Testis (tissue), 3 donors: ENCODE data around the gene IFIT1B. TPM values are rescaled to one million over a fixed set of nuclear protein-coding genes. Genes with fewer than 3 reads are reported as not detected.

Source experiments
- DNase-seq: peaks from one replicate; pipeline ENCODE4 v3.0.0-alpha.2; 2019
- H3K27ac ChIP-seq, 2 donors: fragments of 200-600 bp; sonication (generic); one replicate each; pipeline ENCODE4 v1.5.1; 2019
- H3K27me3 ChIP-seq: fragments of 200-600 bp; sonication (generic); one replicate; pipeline ENCODE4 v1.5.1; 2019
- H3K36me3 ChIP-seq: fragments of 200-600 bp; sonication (generic); one replicate; pipeline ENCODE4 v1.5.1; 2017; ENCODE audit warnings: low read depth; ENCODE audit errors: missing control alignments
- H3K4me1 ChIP-seq: fragments of 200-600 bp; sonication (generic); one replicate; pipeline ENCODE4 v1.5.1; 2019
- H3K4me3 ChIP-seq, 2 donors: fragments of 200-600 bp; sonication (generic); one replicate each; pipeline ENCODE4 v1.5.1; 2017 to 2019
- H3K9me3 ChIP-seq: fragments of 200-600 bp; sonication (generic); one replicate; pipeline ENCODE4 v1.5.1; 2017
- POLR2A ChIP-seq: fragments of 450-650 bp; IDR thresholded peaks from one replicate; pipeline ENCODE4 v1.6.1; 2017; ENCODE audit warnings: antibody characterized with exemption, mild to moderate bottlenecking, moderate library complexity
- WGBS, 2 donors: methylation state at CpG; one replicate each; pipeline ENCODE4 v1.1.5; 2018; 5-methylcytosine and 5-hydroxymethylcytosine counted together
- intact Hi-C: fragments of 100-400 bp; cut with DNase I; formaldehyde crosslinking; loops from one replicate; pipeline ENCODE4 v1.15.1; 2023; ENCODE audit warnings: low total_unique reads
- polyA plus RNA-seq: library from polyadenylated mRNA; stranded (reverse); fragments of 350-450 nt; fragmentation: Illumina TruSeq; extraction: RNeasy Lipid Tissue Mini Kit (QIAGEN cat#74804); gene quantifications from one replicate; pipeline ENCODE4 v1.2.3, GENCODE V29; 2014; ENCODE audit warnings: low read depth, low replicate concordance; ENCODE audit not compliant: insufficient read depth
- total RNA-seq, 2 donors: library from RNA; depleted of rRNA; stranded (reverse); fragments of >200 nt; gene quantifications; one replicate each; pipeline ENCODE4 v1.2.3, GENCODE V29; 2016
- TF ChIP-seq, protein P1 (sequence below), 3 experiments: fragments of 450-650 bp in 2 of 3; fragments of 200-600 bp in 1 of 3; sonication (generic) in 1 of 3; IDR thresholded peaks; one replicate each; pipeline ENCODE4 v1.5.1; 2016 to 2019; ENCODE audit warnings: antibody characterized with exemption in 3 of 3, mild to moderate bottlenecking in 2 of 3, moderate library complexity in 1 of 3

IFIT1B gene
- total and polyA plus RNA-seq, 3 donors from 2014 or later = not detected

DNA sequence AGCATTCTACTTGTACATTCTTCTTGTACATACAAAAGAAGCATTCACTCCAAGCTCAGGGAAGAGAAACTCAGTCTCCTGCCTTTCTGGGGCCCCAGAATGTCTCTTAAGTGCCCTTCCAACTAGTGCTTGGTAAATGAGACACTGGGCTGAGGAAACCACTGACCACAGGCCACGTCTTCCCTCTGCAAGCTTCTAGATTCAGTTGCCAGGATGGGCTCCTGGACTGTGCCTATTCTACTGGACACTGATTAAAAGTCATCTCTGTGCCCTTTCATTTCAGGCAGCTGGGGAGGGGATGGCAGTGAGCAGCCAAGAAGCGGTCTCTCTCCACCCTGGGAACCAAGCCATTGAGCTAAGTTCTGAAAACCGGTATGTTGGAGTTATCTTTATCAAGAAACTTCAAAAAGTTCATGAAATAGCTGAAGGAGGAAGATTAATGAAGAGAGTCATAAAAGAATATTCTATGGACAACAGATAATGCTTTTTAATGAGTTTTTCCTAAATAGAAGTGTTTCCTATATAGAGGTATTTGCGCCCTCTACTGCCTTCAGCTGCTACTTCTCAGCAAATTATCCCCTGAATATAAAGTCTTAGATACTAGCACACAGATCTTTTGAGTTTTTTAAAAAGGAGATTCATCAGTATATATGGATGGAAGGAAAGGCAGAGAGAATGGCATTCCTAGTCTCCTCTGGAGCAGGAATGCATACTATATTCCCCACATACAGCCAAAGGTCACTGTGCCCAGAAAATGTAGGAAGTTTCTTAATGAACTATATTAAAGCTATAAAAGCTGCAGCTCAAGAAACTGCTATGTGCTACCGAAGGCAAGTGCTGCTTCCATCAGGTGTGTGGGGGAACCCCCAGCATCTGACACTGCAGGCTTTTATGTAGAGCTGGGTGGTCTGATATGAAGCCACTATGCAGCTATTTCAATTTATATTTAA lies 8.4 kb upstream of the IFIT1B start:
- 55 to 66% methylated on average over 5 of the region's 5 CpGs for WGBS, 2 donors
- Histone ChIP-seq H3K4me3 (no peak overlapping the region), H3K27me3 (no peaks in the 10 kb centered on the region), H3K4me1 (peaks cover 22% of the 10 kb centered on the region), H3K36me3 (no peaks in the 10 kb centered on the region), H3K9me3 (no peaks in the 10 kb centered on the region), H3K27ac (no peak overlapping the region)
- no peak for DNase-seq
- TF ChIP-seq POLR2A = no peak
- TF ChIP-seq, protein P1, sequence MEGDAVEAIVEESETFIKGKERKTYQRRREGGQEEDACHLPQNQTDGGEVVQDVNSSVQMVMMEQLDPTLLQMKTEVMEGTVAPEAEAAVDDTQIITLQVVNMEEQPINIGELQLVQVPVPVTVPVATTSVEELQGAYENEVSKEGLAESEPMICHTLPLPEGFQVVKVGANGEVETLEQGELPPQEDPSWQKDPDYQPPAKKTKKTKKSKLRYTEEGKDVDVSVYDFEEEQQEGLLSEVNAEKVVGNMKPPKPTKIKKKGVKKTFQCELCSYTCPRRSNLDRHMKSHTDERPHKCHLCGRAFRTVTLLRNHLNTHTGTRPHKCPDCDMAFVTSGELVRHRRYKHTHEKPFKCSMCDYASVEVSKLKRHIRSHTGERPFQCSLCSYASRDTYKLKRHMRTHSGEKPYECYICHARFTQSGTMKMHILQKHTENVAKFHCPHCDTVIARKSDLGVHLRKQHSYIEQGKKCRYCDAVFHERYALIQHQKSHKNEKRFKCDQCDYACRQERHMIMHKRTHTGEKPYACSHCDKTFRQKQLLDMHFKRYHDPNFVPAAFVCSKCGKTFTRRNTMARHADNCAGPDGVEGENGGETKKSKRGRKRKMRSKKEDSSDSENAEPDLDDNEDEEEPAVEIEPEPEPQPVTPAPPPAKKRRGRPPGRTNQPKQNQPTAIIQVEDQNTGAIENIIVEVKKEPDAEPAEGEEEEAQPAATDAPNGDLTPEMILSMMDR (IDR thresholded peaks at IDR 0.05) = peak in 1 of 3 experiments; percentile 16
- intact Hi-C loops = no loop called here

DNA sequence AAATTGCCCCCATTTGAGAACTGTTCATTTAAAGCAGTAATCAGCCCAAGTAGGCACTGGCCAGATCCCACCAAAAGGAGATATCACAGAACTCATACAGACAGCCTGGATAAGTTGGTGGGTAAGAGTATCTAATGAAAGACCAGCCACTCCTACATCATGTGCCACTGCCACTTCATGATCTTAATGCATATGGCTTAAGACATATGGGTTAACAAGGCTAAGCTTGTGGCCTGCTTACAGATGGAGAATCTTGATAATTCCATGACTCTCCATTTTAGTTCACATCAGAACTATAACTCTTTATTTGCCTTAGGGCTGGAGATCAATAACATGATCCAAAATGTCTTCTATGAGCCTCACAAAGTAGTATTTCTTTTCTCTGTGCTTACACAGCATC lies 6.8 kb upstream of the IFIT1B start:
- no peak overlapping the region for H3K4me3 ChIP-seq
- no peaks in the 10 kb centered on the region for H3K27me3 ChIP-seq
- H3K27ac ChIP-seq = no peak overlapping the region
- no peaks in the 10 kb centered on the region for H3K9me3 ChIP-seq
- no peak for DNase-seq
- no peaks in the 10 kb centered on the region for H3K36me3 ChIP-seq
- intact Hi-C loops = no loop called here
- peaks cover 30% of the 10 kb centered on the region for H3K4me1 ChIP-seq
- TF ChIP-seq POLR2A = no peak
- TF ChIP-seq, protein P1 (IDR thresholded peaks at IDR 0.05) = no peak

DNA sequence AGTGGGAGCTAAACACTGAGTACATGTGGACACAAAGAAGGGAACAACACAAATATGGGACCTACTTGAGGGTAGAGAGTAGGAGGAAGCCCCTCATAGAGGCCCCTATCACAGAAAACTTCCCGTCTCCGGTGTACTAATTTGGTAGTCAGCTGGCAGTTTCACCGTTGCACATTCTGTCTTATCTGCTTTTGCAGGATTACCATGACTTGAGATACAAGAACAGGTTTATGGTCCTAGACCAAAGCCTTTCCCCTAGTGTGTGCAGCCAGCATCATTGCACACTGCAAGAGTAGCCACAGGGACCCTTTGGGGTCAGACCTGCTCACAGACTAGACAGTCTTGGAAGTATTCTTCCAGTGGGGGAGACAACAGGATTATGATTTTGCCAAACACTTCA lies 5.9 kb upstream of the IFIT1B start:
- H3K27ac ChIP-seq = no peak overlapping the region
- H3K4me3 ChIP-seq = no peak overlapping the region
- no peaks in the 10 kb centered on the region for H3K27me3 ChIP-seq
- H3K9me3 ChIP-seq = no peaks in the 10 kb centered on the region
- intact Hi-C loops = no loop called here
- H3K4me1 ChIP-seq = peaks cover 30% of the 10 kb centered on the region
- no peak for DNase-seq
- WGBS, 2 donors = 79 to 100% methylated on average over 1 to 3 of the region's 3 CpGs
- no peak for TF ChIP-seq POLR2A
- TF ChIP-seq, protein P1 (IDR thresholded peaks at IDR 0.05) = no peak
- H3K36me3 ChIP-seq = no peaks in the 10 kb centered on the region

DNA sequence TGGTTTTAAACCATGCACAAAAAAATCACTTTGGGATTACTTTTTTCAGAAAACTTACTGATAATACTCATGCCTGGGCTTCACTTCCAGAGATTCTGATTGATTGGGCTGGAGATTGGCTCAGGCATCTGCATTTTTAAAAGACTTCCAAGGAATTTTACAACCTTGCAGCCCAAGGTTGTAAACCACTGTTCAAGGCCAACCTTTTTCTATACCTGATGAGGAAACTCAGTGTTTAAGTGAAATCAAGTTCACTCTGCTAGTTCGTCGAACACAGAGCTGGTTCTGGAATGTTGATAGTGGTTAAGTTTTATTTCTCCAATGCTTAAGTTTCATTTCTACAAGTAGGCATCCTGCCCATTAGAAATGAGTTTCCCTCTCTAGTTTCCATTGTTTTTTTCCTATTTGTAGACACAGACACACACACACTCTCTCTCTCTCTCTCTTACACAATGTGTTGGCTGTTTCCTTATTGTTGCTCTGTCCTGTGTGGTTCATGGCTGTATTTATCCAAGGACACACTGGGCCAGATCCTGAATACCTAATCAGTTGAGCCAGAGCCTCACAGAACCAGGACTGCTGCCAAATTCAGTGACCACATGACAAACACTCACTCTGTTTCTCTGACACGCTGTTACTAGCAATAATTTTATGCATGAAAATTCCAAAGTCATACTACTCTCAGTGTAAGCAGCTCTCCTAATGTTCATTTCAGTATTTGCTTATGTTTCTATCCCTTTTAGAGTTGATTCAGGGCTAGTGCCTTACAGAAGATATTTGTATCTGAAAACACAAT lies 3.7 kb upstream of the IFIT1B start:
- 24 to 32% methylated on average over 3 of the region's 3 CpGs for WGBS, 2 donors
- H3K4me1 ChIP-seq = peaks cover 17% of the 10 kb centered on the region
- H3K27me3 ChIP-seq = no peaks in the 10 kb centered on the region
- H3K9me3 ChIP-seq = no peaks in the 10 kb centered on the region
- H3K4me3 ChIP-seq = no peak overlapping the region
- peak; percentile 95 for DNase-seq
- H3K36me3 ChIP-seq = no peaks in the 10 kb centered on the region
- TF ChIP-seq, protein P1 (IDR thresholded peaks at IDR 0.05) = no peak
- no peak for TF ChIP-seq POLR2A
- intact Hi-C loops = no loop called here
- H3K27ac ChIP-seq = peak overlapping the region; percentile 64 to 85
